Common myeloid progenitor, CD34-positive (primary cell): Measurements from ENCODE around the gene SMIM41.

ENCODE experiments used
- CTCF ChIA-PET: fragments of 350-600 bp; sonication (Branson Sonifier 250); formaldehyde crosslinking; loops from one replicate; lab custom pipeline; 2021; ENCODE audit warnings: antibody characterized with exemption; lab: Charles Lee
- POLR2A ChIA-PET: fragments of 350-600 bp; sonication (Branson Sonifier 250); formaldehyde crosslinking; loops from one replicate; lab custom pipeline; 2021; ENCODE audit warnings: antibody characterized with exemption; lab: Charles Lee
- DNase-seq, 3 donors: peaks; one replicate each; pipeline versions ENCODE4 v3.0.0 to v3.0.0-alpha.2; 2013
- H3K27ac ChIP-seq, 2 experiments: 1 replicate in 1 of 2; 2 replicates in 1 of 2; pipeline ENCODE4 v1.7.0; 2013; ENCODE audit warnings: inconsistent platforms in 2 of 2, low read length in 2 of 2, mild to moderate bottlenecking in 2 of 2, low read depth in 1 of 2, moderate library complexity in 1 of 2; ENCODE audit not compliant: severe bottlenecking in 2 of 2, insufficient read depth in 1 of 2, poor library complexity in 1 of 2
- H3K27me3 ChIP-seq, 5 experiments: replicated peaks in 2 of 5; 1 replicate in 3 of 5; 2 replicates in 2 of 5; pipeline versions ENCODE4 v1.6.1 to v1.7.0; 2013; ENCODE audit warnings: low read length in 4 of 5, mild to moderate bottlenecking in 2 of 5, moderate library complexity in 2 of 5, inconsistent platforms in 1 of 5; ENCODE audit not compliant: insufficient read depth in 5 of 5, control insufficient read depth in 4 of 5
- H3K36me3 ChIP-seq, 4 experiments: 1 replicate in 2 of 4; 2 replicates in 2 of 4; pipeline versions ENCODE4 v1.6.1 to v1.7.0; 2013; ENCODE audit warnings: low read length in 3 of 4, control low read depth in 1 of 4, mild to moderate bottlenecking in 1 of 4; ENCODE audit not compliant: control insufficient read depth in 4 of 4, insufficient read depth in 4 of 4
- H3K4me1 ChIP-seq, 4 experiments: 1 replicate in 3 of 4; 2 replicates in 1 of 4; pipeline versions ENCODE4 v1.6.1 to v1.7.1; 2013; ENCODE audit warnings: low read length in 3 of 4, mild to moderate bottlenecking in 3 of 4, control low read depth in 1 of 4, inconsistent platforms in 1 of 4, moderate library complexity in 1 of 4; ENCODE audit not compliant: control insufficient read depth in 4 of 4, insufficient read depth in 4 of 4; ENCODE audit errors: control extremely low read depth in 1 of 4
- H3K4me3 ChIP-seq, 7 experiments: 1 replicate in 4 of 7; 2 replicates in 3 of 7; pipeline versions ENCODE4 v1.5.1 to v1.7.0; 2013; ENCODE audit warnings: mild to moderate bottlenecking in 7 of 7, low read length in 6 of 7, moderate library complexity in 6 of 7, inconsistent platforms in 2 of 7, low read depth in 2 of 7, control low read depth in 1 of 7; ENCODE audit not compliant: insufficient read depth in 4 of 7, control insufficient read depth in 1 of 7; ENCODE audit errors: extremely low read depth in 1 of 7
- H3K9me3 ChIP-seq, 5 experiments: 1 replicate in 4 of 5; 2 replicates in 1 of 5; pipeline versions ENCODE4 v1.6.1 to v1.7.1; 2013; ENCODE audit warnings: low read length in 4 of 5, mild to moderate bottlenecking in 2 of 5, inconsistent platforms in 1 of 5, low read depth in 1 of 5, moderate library complexity in 1 of 5; ENCODE audit not compliant: control insufficient read depth in 4 of 5, insufficient read depth in 2 of 5; ENCODE audit errors: control extremely low read depth in 1 of 5
- WGBS: methylation state at CpG from one replicate; pipeline ENCODE4 v1.1.5; 2013; ENCODE audit not compliant: insufficient coverage; 5-methylcytosine and 5-hydroxymethylcytosine counted together

Gene SMIM41

GRCh38 chr12:52155048-52155868, 75.8 kb downstream of the SMIM41 start:
- peaks cover 0 to 16% (median 2%) of the 10 kb centered on the region in 5 experiments for H3K27me3 ChIP-seq
- H3K27ac ChIP-seq, result no peak overlapping the region
- CTCF ChIA-PET, result interaction anchor here (0.7 to 2.1 kb wide), 18 partner anchors 8 to 724 kb away, joined by 3 to 13 read pairs (median 3); no protein-coding TSS in a partner anchor
- peak in 2 of 3 donors; percentile 48 to 70 for DNase-seq
- H3K36me3 ChIP-seq, result no peaks in the 10 kb centered on the region
- POLR2A ChIA-PET, result no interaction called here
- 93% methylated on average over 3 of the region's 8 CpGs for WGBS
- no peaks in the 10 kb centered on the region for H3K9me3 ChIP-seq
- H3K4me3 ChIP-seq, result no peak overlapping the region
- peaks cover 0 to 10% (median 4%) of the 10 kb centered on the region in 4 experiments for H3K4me1 ChIP-seq

- Histone ChIP-seq H3K4me3 (no peak overlapping the region), H3K27me3 (peaks cover 0 to 16% (median 2%) of the 10 kb centered on the region in 5 experiments), H3K4me1 (peaks cover 0 to 10% (median 4%) of the 10 kb centered on the region in 4 experiments), H3K27ac (no peak overlapping the region), H3K9me3 (no peaks in the 10 kb centered on the region), H3K36me3 (no peaks in the 10 kb centered on the region)
- ChIA-PET CTCF (interaction anchor here (0.6 to 2.2 kb wide), 21 partner anchors 8 to 723 kb away, joined by 3 to 10 read pairs (median 4); partner anchors contain the start of gene KRT80), POLR2A (interaction anchor here (0.6 to 1.5 kb wide), 3 partner anchors 171 to 779 kb away, joined by 3 to 6 read pairs (median 3); no protein-coding TSS in a partner anchor)
- DNase-seq, result no peak
- WGBS, result 100% methylated on average over 2 of the region's 4 CpGs
Measured at GRCh38 chr12:52156311-52156710, 76.8 kb downstream of the SMIM41 start.

GRCh38 chr12:52156757-52157565, 77.5 kb downstream of the SMIM41 start:
- Histone ChIP-seq H3K27ac (no peak overlapping the region), H3K27me3 (peaks cover 0 to 11% (median 2%) of the 10 kb centered on the region in 5 experiments), H3K9me3 (no peaks in the 10 kb centered on the region), H3K4me3 (no peak overlapping the region), H3K36me3 (no peaks in the 10 kb centered on the region), H3K4me1 (peaks cover 0 to 7% (median 2%) of the 10 kb centered on the region in 4 experiments)
- ChIA-PET POLR2A (interaction anchor here (0.6 to 1.5 kb wide), 2 partner anchors 171 to 778 kb away, joined by 3 to 6 read pairs; no protein-coding TSS in a partner anchor), CTCF (interaction anchor here (0.6 to 2.2 kb wide), 31 partner anchors 9 to 721 kb away, joined by 3 to 10 read pairs (median 4); partner anchors contain the start of gene KRT80)
- peak; percentile 55 to 72 (median 61) for DNase-seq
- WGBS, result 70% methylated on average over 11 of the region's 15 CpGs

- no peak for DNase-seq
- Histone ChIP-seq H3K27ac (no peak overlapping the region), H3K4me1 (peaks cover 0 to 1% (median 0%) of the 10 kb centered on the region in 4 experiments), H3K9me3 (no peaks in the 10 kb centered on the region), H3K36me3 (no peaks in the 10 kb centered on the region), H3K4me3 (no peak overlapping the region), H3K27me3 (peaks cover 0 to 8% (median 2%) of the 10 kb centered on the region in 5 experiments)
- WGBS, result 95% methylated on average over 5 of the region's 5 CpGs
- CTCF ChIA-PET, result interaction anchor here (0.8 to 2.3 kb wide), 27 partner anchors 8 to 721 kb away, joined by 3 to 10 read pairs (median 4); partner anchors contain the start of genes KRT80 and KRT86
- POLR2A ChIA-PET, result interaction anchor here (1.5 kb wide), 1 partner anchor 170 kb away, joined by 3 read pairs; no protein-coding TSS in a partner anchor
Measured at GRCh38 chr12:52157566-52158150, 78.2 kb downstream of the SMIM41 start.
